Measurements from ENCODE around the gene THBS2. TPM values are rescaled to one million over a fixed set of nuclear protein-coding genes. Genes with fewer than 3 reads are reported as not detected.
A peak's percentile ranks its signal among the peaks of the same experiment; 100 is the strongest.
"Not testable (repeated sequence)": the region's sequence is repeated elsewhere in the genome, so short reads cannot be mapped to it uniquely, and the experiment has no call there.

Gene THBS2
- total RNA-seq, 1 experiment from 2014 or later, result not detected

- Histone ChIP-seq H3K27me3 (ENCODE audit: insufficient read depth, low read depth) (peaks cover 65% of the 10 kb centered on the region), H3K79me2 (ENCODE audit: low read depth) (no peaks in the 10 kb centered on the region), H3K4me1 (replicated peaks; ENCODE audit: insufficient read depth) (no peaks in the 10 kb centered on the region), H3K9me2 (ENCODE audit: insufficient read depth) (no peaks in the 10 kb centered on the region), H3K27ac (no peak overlapping the region), H2AFZ (no peak overlapping the region), H3K9me3 (ENCODE audit: insufficient read depth, low read depth) (no peaks in the 10 kb centered on the region), H4K20me1 (ENCODE audit: insufficient read depth) (no peaks in the 10 kb centered on the region), H3K36me3 (ENCODE audit: low read depth) (no peaks in the 10 kb centered on the region), H3K4me3 (no peak overlapping the region), H3K4me2 (no peak overlapping the region), H3F3A (ENCODE audit: insufficient read depth, low read depth) (no peaks in the 10 kb centered on the region)
- POLR2A ChIA-PET (ENCODE audit: unreplicated experiment), result no interaction called here
- TF ChIP-seq EZH2 (IDR thresholded peaks at IDR 0.05; ENCODE audit: low read depth) (no peak), CTCF (conservative IDR thresholded peaks at IDR 0.05) (no peak)
- intact Hi-C loops (cut with micrococcal nuclease; ENCODE audit: unreplicated experiment), result no loop called here
- CTCF ChIA-PET, result no interaction called here
- BruUV-seq (replicated peaks), result no TSS peak
- DNase-seq, result no peak
These were observed 12.0 kb upstream of the THBS2 start for GRCh38 chr6:169265486-169266131.

- intact Hi-C loops (cut with micrococcal nuclease; ENCODE audit: unreplicated experiment), result no loop called here
- CTCF ChIA-PET, result no interaction called here
These were observed 10.4 kb upstream of the THBS2 start for GRCh38 chr6:169263836-169264608.

GRCh38 chr6:169263374-169263773 lies 9.7 kb upstream of the THBS2 start:
- BruUV-seq (replicated peaks), result no TSS peak
- no peaks in the 10 kb centered on the region for H3K79me2 ChIP-seq (ENCODE audit: low read depth)
- H3K4me2 ChIP-seq, result no peak overlapping the region
- H3K9me3 ChIP-seq (ENCODE audit: insufficient read depth, low read depth), result no peaks in the 10 kb centered on the region
- H3K4me3 ChIP-seq, result no peak overlapping the region
- H4K20me1 ChIP-seq (ENCODE audit: insufficient read depth), result no peaks in the 10 kb centered on the region
- no peaks in the 10 kb centered on the region for H3F3A ChIP-seq (ENCODE audit: insufficient read depth, low read depth)
- no peak overlapping the region for H3K27ac ChIP-seq
- CTCF ChIA-PET, result no interaction called here
- DNase-seq, result no peak
- H3K4me1 ChIP-seq (replicated peaks; ENCODE audit: insufficient read depth), result no peaks in the 10 kb centered on the region
- peaks cover 56% of the 10 kb centered on the region for H3K27me3 ChIP-seq (ENCODE audit: insufficient read depth, low read depth)
- H3K36me3 ChIP-seq (ENCODE audit: low read depth), result no peaks in the 10 kb centered on the region
- intact Hi-C loops (cut with micrococcal nuclease; ENCODE audit: unreplicated experiment), result no loop called here
- no peak overlapping the region for H2AFZ ChIP-seq
- TF ChIP-seq EZH2 (IDR thresholded peaks at IDR 0.05; ENCODE audit: low read depth) (no peak), CTCF (conservative IDR thresholded peaks at IDR 0.05) (no peak)
- no peaks in the 10 kb centered on the region for H3K9me2 ChIP-seq (ENCODE audit: insufficient read depth)
- POLR2A ChIA-PET (ENCODE audit: unreplicated experiment), result no interaction called here

More at GRCh38 chr6:169263836-169264608, 10.4 kb upstream of the THBS2 start:
- no peaks in the 10 kb centered on the region for H3K36me3 ChIP-seq (ENCODE audit: low read depth)
- no peak overlapping the region for H3K4me2 ChIP-seq
- H3K27ac ChIP-seq, result no peak overlapping the region
- POLR2A ChIA-PET (ENCODE audit: unreplicated experiment), result no interaction called here
- H3K27me3 ChIP-seq (ENCODE audit: insufficient read depth, low read depth), result peaks cover 53% of the 10 kb centered on the region
- no peaks in the 10 kb centered on the region for H3K9me3 ChIP-seq (ENCODE audit: insufficient read depth, low read depth)
- no peaks in the 10 kb centered on the region for H3K4me1 ChIP-seq (replicated peaks; ENCODE audit: insufficient read depth)
- no peaks in the 10 kb centered on the region for H3F3A ChIP-seq (ENCODE audit: insufficient read depth, low read depth)
- peak in 1 of 2 experiments; percentile 7 for DNase-seq
- H3K4me3 ChIP-seq, result no peak overlapping the region
- no peaks in the 10 kb centered on the region for H3K79me2 ChIP-seq (ENCODE audit: low read depth)
- H3K9me2 ChIP-seq (ENCODE audit: insufficient read depth), result no peaks in the 10 kb centered on the region
- H2AFZ ChIP-seq, result no peak overlapping the region
- BruUV-seq (replicated peaks), result no TSS peak
- no peaks in the 10 kb centered on the region for H4K20me1 ChIP-seq (ENCODE audit: insufficient read depth)
- TF ChIP-seq EZH2 (IDR thresholded peaks at IDR 0.05; ENCODE audit: low read depth) (no peak), CTCF (conservative IDR thresholded peaks at IDR 0.05) (no peak)

- H3K27ac ChIP-seq; H2AFZ ChIP-seq; H3K36me3 ChIP-seq (ENCODE audit: low read depth); intact Hi-C loops (cut with micrococcal nuclease; ENCODE audit: unreplicated experiment); POLR2A ChIA-PET (ENCODE audit: unreplicated experiment); H4K20me1 ChIP-seq (ENCODE audit: insufficient read depth); H3K9me3 ChIP-seq (ENCODE audit: insufficient read depth, low read depth); H3K9me2 ChIP-seq (ENCODE audit: insufficient read depth); H3K4me3 ChIP-seq; H3K4me1 ChIP-seq (replicated peaks; ENCODE audit: insufficient read depth); H3F3A ChIP-seq (ENCODE audit: insufficient read depth, low read depth); CTCF ChIA-PET; DNase-seq; BruUV-seq (replicated peaks); H3K79me2 ChIP-seq (ENCODE audit: low read depth); H3K4me2 ChIP-seq: not testable (repeated sequence)
- peaks cover 63% of the 10 kb centered on the region for H3K27me3 ChIP-seq (ENCODE audit: insufficient read depth, low read depth)
These were observed 9.0 kb upstream of the THBS2 start for GRCh38 chr6:169262602-169263001.
